NCI-H2107 (cell line): Measurements from ENCODE around the gene PPP1R9A.

Source experiments
- DNase-seq: peaks from one replicate; lab custom pipeline; 2025; lab: John Stamatoyannopoulos, UW

PPP1R9A gene

GRCh38 chr7:95263785-95264362 is 356.5 kb downstream of the PPP1R9A start:
- DNase-seq = no peak

GRCh38 chr7:95264363-95264891 is 357.0 kb downstream of the PPP1R9A start:
- DNase-seq = no peak

GRCh38 chr7:95265634-95266033 is 358.2 kb downstream of the PPP1R9A start:
- DNase-seq = no peak

- no peak for DNase-seq
These were observed 360.4 kb downstream of the PPP1R9A start for GRCh38 chr7:95267754-95268153.

- no peak for DNase-seq
These were observed 362.2 kb downstream of the PPP1R9A start for GRCh38 chr7:95269640-95270039.

- no peak for DNase-seq
These were observed 368.7 kb downstream of the PPP1R9A start for GRCh38 chr7:95276114-95276513.

GRCh38 chr7:95279417-95279816 is 372.0 kb downstream of the PPP1R9A start:
- no peak for DNase-seq

- no peak for DNase-seq
These were observed 378.7 kb downstream of the PPP1R9A start for GRCh38 chr7:95286096-95286495.

GRCh38 chr7:95290166-95290830 is 382.9 kb downstream of the PPP1R9A start:
- DNase-seq = no peak

GRCh38 chr7:95295397-95295796 is 388.0 kb downstream of the PPP1R9A start:
- no peak for DNase-seq

GRCh38 chr7:95296456-95296855 is 389.1 kb downstream of the PPP1R9A start:
- no peak for DNase-seq

GRCh38 chr7:95297041-95297440 is 389.6 kb downstream of the PPP1R9A start:
- no peak for DNase-seq

- no peak for DNase-seq
These were observed 390.7 kb downstream of the PPP1R9A start for GRCh38 chr7:95298091-95298490.

- DNase-seq = no peak
These were observed 395.9 kb downstream of the PPP1R9A start for GRCh38 chr7:95303013-95303905.

- DNase-seq = no peak
These were observed 397.6 kb downstream of the PPP1R9A start for GRCh38 chr7:95304990-95305389.

GRCh38 chr7:95309951-95310350 is 402.6 kb downstream of the PPP1R9A start:
- DNase-seq = no peak

GRCh38 chr7:95311389-95311788 is 404.0 kb downstream of the PPP1R9A start:
- DNase-seq = no peak

GRCh38 chr7:95312561-95312960 is 405.2 kb downstream of the PPP1R9A start:
- no peak for DNase-seq

GRCh38 chr7:95316588-95316987 is 409.2 kb downstream of the PPP1R9A start:
- DNase-seq = no peak

GRCh38 chr7:95317546-95317945 is 410.2 kb downstream of the PPP1R9A start:
- DNase-seq = no peak

- DNase-seq = no peak
These were observed 410.6 kb downstream of the PPP1R9A start for GRCh38 chr7:95317966-95318365.

GRCh38 chr7:95318501-95319100 is 411.2 kb downstream of the PPP1R9A start:
- no peak for DNase-seq
